GM21786 (cell line): Measurements from ENCODE around the gene C1QTNF2.

Source experiments
- ATAC-seq: cut with Tn5 transposase; IDR thresholded peaks from one replicate; pipeline ENCODE4 v1.9.1; 2021; ENCODE audit not compliant: unreplicated experiment

Gene C1QTNF2

DNA sequence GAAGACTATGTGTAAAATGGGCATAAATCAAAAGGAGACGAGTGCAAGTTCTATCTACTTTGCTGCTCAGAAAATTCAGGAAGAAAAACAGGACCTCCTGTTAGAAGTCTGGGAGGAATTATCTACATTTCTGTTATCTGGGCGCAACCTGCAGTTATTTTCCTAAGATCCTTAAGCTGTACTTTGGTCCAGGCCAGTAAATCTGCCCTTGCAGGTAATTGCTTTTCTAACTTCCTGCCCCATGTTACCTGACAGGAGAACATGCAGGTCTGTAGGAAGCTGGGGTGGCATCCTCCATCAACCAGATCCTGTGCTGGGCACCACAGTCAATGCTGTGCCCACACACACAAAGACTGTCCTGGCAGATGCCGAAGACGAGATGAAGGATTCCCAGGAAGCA is 63.7 kb downstream of the C1QTNF2 start:
- no peak for ATAC-seq

GRCh38 chr5:160305319-160305718 is 65.1 kb downstream of the C1QTNF2 start:
- no peak for ATAC-seq

DNA sequence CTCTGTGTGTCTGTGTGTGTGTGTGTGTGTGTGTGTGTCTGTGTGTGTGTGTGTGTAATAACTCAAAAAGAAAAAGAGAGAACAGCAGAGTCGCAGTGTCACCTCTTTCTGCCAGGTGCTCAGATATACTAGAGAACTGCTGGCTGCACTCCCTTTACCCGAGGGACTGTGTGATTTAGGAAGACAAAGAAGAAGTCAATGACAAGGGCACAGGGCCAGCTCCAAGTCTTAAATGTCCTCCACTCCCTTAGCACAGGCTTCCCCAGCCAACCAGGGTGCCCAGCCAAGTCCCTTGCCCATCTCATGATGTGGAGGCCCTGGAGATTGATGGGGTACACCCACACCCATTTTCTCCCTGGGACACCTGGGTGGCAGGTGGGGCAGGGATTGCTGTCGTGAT is 66.7 kb downstream of the C1QTNF2 start:
- ATAC-seq, result no peak

GRCh38 chr5:160298189-160298588 is 72.2 kb downstream of the C1QTNF2 start:
- ATAC-seq, result no peak

GRCh38 chr5:160297776-160298175 is 72.7 kb downstream of the C1QTNF2 start:
- no peak for ATAC-seq
